Renal cortical epithelial cell (primary cell): ENCODE results near the gene TUBGCP6. TPM values are rescaled to one million over a fixed set of nuclear protein-coding genes. Genes with fewer than 3 reads are reported as not detected.
"Not testable (repeated sequence)": the region's sequence is repeated elsewhere in the genome, so short reads cannot be mapped to it uniquely, and the experiment has no call there.

Source experiments
- DNase-seq: peaks from one replicate; pipeline ENCODE4 v3.0.0-alpha.2; 2011; ENCODE audit warnings: low read depth
- total RNA-seq: library from RNA; depleted of rRNA; stranded (reverse); fragments of >200 nt; gene quantifications from 2 replicates; pipeline ENCODE4 v1.2.3, GENCODE V29; 2014

Gene TUBGCP6
- total RNA-seq, 1 donor from 2014 or later, result 34.5 TPM

DNA sequence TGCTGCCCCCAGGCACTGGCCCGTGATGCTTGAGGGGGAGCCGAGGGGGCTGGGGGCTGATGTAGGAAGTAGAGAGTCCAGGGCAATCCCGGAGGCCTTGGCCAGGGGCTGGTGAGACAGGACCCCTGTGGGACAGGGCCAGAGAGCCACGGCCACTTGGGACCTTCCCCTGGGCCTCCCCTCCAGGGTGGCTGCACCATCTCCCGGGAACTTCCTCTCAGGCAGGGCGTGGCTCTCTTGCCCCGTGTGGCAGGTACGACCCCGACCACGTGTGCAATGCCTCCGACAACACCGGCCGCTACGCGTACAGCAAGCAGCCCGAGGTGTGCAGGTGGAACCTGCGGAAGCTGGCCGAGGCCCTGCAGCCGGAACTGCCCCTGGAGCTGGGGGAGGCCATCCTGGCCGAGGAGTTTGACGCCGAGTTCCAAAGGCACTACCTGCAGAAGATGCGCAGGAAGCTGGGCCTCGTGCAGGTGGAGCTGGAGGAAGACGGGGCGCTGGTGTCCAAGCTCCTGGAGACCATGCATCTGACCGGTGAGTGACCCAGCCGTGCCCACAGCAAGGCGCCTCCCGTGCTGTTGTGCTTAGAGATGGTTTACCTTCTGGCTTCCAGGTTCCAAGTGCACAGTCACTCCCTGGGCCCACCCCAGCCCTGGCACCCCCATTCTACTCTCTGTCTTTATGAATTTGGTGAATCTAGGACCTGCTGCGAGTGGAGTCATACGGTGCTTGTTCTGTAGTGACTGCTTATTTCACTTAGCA, 34.3 kb downstream of the TUBGCP6 start:
- no peak for DNase-seq

DNA sequence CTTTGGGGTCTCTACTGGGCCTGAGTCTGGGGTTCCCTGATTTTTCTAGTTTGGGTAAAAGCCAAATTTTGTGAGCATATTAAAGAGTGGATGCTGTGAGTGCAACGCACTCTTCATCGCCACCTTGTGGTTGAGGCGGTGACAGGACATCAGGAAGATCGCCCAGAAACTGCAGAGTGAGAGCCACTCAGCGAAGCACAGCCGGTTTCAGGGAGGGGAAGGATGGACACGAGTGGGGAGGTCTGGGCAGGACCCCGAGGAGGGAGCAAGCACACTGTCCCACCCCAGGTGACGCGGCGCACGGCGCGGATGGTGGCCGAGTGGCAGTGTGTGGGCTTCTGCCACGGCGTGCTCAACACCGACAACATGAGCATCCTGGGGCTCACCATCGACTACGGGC, 34.9 kb downstream of the TUBGCP6 start:
- DNase-seq, result peak; percentile 34

DNA sequence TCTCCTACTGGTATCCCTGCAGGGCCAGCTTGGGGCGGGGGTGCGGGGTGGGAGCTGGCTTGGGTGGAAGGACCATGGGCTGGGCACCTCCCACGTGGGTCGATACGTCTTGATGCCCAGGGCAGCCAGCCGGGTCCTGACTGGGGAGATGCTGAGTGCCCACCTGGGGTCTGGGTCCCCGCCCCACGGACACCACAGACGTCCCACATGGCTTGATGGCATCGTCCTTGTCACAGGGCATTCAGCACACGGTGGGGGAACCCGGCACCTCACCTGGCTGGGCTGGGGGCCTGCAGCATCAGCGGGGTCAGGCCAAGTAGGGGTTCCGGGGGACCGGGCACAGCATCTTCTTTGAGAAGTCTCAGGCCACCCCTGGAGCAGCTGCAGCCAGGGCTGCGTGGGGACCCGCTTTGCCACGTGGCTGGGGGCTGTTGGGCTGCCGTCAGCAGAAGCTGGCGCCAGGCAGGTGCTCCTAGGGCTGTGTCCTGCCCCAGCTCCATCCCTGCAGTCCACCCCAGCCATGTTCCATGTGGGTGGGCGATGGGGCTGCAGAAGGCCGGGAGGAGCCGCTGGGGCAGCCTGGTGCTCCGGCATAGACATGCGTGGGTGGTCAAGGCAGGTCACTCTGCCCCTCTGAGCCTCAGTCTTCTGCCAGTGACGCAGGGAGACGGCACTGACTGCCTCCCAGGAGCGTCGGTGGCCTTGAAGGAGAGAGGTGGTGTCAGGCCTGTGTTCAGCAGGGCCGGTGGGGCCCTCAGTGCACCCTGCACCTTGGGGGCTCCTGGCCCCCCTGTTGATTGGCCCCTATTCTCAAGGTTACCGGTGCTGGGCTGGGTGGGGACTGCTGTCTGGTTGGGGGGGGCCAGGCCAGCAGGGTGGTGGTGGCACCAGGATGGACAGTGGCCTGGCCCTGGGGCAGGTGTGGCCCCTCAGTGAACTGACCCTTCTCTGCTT, 35.6 kb downstream of the TUBGCP6 start:
- DNase-seq, result no peak

DNA sequence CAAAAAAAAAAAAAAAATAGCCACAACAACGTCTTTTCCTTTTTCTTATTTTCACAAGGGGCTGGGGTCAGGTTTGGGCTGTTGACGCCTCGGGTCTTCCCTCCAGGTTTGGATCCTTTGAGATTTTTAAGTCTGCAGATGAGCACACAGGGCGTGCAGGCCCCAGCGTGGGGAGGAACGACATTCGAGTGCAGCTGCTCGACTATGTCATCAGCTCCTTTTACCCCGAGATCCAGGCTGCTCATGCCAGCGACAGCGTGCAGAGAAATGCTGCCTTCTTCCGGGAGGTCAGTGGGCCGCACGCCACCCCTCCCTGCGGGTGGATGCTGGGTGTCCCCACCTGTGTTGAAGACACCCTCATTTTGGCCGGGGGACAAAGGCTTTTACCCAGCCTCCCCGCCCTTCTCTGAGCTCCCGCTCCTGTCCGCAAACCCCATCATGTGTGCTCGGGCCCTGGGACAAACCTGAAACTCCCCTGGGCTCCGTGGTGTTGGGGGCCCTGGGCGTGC, 36.3 kb downstream of the TUBGCP6 start:
- DNase-seq, result no peak

DNA sequence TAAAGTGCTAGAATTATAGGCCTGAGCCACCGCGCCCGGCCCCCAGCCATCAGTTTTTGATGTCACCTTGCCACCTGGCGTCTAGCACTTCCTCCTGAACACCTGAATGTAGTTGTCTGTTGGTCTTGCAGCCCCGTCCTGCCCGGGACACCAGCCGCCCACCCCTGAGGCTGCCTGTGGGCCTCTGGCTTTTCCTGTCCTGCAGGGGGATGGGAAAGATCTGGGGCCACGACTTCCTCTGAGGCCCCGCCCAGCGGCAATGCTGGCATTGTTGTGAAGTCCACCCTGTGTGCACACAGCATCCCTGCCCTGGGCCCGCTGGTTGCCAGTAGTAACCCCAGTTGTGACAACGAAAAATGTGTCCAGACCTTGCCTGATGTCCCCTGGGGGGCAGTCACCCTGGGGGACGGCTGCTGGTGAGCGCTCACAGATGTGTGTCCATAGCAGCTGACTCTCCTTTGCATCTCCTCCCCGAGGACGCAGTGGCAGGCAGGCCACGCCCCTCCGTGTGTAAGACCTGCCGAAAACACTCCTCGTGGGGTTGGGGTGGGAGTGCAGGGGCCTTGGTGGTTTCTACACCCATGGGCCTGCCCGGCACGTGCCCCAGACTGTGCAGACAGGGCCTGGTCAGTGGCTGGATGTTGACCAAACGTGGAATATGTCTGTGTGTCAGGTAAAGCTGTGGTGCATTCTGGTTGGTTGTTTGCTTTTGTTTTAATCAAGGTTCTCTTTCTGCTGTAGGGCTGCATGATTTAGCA, 37.3 kb downstream of the TUBGCP6 start:
- no peak for DNase-seq

DNA sequence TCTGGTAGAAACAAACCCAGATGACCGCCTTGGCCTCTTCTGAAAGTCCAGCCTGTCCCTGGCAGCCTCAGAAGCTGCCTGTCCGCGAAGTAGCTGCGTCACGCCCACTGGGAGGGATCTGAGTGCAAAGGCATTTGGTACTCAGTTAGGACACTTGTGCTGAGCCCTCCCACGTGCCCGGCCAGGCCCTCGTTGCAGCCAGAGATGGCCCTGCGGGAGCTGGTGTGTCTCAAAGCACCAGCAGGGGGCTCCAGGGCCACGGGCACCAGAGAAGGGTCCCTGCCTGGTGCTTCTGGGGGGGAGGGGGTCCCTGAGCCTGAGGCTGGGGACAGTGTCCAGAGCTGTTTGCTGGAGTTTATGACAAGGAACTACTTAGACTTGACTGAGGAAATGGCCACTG, 38.2 kb downstream of the TUBGCP6 start:
- DNase-seq, result peak; percentile 11

DNA sequence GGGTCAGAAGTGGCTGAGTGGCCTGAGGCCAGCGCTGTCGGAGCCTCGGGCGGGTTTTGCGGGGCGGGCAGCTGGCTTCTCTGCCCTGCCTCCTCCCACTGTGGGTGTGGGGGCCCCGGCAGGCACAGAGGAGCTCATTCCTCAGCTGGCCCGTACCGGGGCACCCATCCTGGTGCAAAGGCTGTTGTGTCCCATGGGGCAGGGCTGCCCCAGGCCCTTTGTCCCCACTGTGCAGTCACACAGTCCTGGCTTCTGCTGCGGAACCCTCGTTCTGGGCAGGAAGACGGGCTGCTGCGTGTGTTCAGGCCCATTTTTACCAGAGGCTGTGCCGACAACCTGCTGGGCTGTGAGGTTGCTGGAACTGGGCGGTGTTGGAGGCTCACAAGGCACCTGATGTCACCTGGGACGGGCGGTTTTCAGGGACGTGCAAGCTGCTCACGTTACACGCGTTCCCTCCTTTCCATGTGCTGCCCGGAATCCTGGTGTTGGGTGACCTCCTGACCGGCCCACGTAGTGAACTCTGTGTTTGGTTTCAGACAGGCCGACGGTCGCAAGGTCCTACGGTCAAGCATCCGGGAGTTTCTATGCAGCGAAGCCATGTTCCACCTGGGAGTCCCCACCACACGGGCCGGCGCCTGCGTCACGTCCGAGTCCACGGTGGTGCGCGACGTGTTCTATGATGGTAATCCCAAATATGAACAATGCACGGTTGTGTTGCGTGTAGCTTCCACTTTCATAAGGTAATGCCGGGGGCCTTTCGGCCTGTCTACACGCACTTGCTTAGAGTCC, 38.8 kb downstream of the TUBGCP6 start:
- DNase-seq, result no peak

DNA sequence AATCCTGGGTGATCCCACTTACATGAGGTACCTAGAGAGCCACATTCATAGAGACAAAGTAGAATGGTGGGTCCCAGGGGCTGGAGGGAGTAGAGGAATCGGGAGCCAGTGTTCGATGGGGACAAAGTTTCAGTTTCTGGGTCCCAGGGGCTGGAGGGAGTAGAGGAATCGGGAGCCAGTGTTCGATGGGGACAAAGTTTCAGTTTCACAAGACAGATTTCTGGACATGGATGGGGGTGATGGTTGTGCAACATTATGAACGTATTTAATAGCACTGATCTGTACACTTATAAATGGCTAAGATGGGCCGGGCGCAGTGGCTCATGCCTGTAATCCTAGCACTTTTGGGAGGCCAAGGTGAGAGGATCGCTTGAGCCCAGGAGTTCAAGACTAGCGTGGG, 39.8 kb downstream of the TUBGCP6 start:
- DNase-seq, result not testable (repeated sequence)

DNA sequence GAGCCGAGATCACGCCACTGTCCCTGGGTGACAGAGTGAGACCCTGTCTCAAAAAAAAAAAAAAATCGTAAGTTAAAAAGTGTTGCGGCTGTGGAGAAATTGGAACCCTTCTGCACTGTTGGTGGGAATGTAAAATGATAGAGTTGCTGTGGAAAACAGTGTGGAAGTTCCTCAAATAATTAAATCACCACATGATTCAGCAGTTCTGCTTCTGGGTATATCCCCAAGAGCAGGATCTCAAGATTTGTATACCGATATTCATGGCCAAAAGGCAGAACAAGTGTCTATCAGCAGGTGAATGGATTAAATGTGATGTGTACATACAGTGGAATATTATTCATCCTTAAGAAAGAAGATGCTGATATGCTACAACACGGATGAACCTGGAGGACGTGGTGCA, 40.3 kb downstream of the TUBGCP6 start:
- DNase-seq, result no peak

DNA sequence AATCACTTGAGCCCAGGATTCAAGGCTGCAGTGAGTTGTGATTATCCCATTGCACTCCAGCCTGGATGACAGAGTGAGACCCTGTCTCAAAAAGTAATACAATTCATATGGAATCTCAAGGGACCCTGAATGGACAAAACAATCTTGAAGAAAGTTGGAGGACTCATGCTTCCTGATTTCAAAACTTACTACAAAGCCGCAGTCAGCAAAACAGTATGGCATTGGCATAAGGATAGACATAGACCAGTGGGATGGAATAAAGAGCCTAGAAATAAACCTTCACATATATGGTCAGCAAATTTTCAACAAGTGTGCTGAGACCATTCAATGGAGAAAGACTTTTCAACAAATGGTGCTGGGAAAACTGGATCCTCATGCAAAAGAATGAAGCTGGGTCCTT, 41.5 kb downstream of the TUBGCP6 start:
- no peak for DNase-seq

DNA sequence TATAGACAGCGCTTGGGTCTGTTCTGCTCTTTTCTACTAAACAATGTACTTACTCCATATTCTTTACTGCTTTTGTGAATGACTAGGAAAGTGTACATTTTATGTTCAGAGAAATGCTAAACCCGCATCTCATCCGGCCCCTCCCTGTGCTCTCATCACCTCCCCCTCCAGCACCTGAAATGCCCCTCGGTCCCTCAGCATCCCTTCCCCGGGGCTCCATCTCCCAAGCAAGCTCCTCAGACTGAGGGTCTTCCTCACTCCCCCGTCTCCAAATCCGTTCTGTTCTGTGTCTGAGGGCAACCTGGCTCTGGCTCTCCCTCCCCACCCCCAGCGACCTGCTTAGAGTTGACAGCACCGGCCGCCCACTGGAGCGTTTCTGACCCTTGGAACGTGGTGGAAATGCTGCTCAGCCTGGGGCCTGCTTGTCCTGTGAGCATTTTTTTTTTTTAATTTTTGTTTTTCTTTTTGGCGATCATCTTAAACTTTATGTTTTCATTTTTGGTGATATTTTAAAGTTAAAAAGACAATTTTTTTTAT, 42.6 kb downstream of the TUBGCP6 start:
- peak; percentile 9 for DNase-seq

DNA sequence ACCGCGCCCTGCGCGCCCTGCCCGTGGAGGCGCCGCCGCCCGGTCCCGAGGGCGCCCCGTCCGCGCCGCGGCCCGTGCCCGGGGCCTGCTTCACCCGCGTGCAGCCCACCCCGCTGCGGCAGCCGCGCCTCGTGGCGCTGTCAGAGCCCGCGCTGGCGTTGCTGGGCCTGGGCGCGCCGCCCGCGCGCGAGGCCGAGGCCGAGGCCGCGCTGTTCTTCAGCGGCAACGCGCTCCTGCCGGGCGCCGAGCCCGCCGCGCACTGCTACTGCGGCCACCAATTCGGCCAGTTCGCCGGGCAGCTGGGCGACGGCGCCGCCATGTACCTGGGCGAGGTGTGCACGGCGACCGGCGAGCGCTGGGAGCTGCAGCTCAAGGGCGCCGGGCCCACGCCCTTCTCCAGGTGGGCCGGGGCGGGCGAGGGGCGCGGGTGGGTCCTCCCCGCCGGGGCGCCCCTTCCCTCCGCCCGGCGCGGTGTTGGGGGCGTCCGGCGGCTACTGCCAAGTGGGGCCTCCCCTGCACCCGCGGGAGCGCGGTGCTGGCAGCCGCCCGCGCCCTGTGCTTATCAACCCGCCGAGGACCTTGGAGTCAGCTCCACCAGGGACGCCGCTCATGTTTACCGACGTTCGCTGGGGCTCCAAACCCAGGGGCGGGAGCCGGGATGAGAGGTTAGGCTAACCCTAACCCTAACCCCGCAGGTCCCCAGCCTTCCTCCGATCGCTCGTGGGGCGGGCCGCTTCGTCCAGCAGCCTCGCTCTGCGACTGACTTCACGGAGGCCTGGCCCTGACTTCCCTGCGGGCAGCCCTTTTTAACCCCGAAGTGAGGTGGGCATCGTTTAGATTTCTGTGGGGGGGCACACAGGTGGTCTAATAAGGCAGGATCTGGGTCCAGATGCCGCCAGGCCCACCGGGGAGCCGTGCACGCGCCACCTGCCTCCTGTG, 43.4 kb downstream of the TUBGCP6 start:
- DNase-seq, result no peak

DNA sequence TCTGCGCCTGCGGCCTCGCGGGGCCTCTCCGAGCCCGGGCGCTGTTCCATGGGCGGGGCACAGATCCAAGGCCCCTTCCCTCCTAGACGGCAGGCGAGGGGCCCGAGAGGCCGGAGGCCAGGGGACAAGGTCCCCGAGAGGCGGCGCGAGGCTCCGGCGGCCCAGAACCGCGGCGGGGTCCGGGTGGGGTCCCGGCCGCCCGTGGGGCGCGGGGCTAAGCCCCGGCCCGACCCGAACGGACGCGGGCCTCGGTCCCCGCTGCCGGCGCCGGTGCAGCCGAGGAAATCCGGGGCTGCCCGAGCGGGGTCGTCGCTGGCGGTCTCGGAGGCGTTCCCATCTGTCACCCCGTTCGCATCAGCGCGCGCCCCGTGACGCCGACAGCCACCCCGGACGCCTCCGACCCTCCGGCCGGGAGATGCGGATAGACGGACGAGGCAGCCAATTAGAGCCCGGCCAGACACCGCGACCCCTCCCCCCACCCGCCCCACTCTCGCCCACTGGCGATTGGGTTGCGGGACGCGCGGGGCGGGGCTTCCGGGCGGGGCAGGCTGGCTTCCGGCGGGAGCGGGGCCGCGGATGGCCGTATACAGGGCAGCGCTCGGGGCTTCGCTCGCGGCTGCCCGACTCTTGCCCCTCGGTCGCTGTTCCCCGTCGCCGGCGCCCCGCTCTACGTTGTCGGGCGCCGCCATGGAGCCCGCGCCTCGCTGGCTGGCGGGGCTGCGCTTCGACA, 44.2 kb downstream of the TUBGCP6 start, which contains the start of gene SELENOO:
TSS of gene SELENOO (plus strand) at position 551 of the 730 bp plus-strand sequence. CDS start at position 577, 26 bp downstream.
- DNase-seq, result peak; percentile 47

DNA sequence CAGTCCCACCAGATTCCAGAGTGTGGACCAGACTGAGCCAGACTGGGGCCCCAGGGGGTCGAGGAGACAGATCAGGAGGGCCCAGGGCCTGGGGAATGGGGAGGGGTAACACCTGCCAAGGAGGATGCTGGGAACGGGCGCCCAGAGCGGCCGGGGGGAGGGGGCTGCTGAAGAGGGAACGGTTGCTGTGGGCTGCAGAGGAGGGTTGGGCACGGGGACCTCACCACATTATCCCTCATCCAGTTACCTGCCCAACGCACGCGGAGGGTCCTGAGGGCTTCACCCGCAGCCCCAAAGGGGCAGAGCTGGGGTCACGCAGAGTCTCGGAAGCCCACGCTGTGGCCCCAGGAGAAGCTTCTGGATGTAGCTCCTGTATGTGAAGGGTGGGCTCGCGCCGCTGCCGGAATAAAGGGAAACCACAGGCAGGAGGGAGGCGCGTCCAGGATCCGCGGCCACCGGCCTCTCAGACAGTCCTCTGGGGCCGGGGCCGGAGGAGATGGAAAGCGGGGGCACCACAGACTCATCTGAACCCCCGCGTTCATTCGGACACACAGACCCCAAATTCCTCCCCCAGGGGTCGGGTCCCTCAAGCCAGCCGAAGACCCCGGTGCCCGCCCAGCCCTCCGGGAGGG, 44.9 kb downstream of the TUBGCP6 start:
- DNase-seq, result no peak

DNA sequence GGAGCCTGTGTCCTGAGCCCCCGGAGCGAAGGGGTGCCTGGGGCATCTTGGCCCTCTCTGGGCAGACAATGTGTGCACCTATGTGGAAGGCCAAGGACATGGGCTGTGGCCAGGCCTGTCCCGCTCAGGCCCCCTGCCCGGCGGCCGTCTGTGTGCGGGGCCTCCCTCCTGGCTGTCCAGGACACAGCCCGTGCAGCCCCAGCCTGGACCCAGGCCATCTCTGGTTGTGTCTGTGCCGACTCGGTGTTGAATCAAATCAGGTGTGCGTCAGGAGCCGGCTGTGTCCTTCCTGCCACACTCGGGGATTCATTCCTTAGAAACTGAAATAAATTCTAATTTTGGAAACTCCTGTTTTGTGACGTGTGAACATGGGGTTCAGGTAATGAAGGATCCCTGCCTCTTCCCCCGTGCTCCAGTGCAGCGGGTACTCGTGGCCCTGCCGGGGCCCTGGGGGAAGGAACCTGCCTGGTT, 45.5 kb downstream of the TUBGCP6 start:
- DNase-seq, result no peak

DNA sequence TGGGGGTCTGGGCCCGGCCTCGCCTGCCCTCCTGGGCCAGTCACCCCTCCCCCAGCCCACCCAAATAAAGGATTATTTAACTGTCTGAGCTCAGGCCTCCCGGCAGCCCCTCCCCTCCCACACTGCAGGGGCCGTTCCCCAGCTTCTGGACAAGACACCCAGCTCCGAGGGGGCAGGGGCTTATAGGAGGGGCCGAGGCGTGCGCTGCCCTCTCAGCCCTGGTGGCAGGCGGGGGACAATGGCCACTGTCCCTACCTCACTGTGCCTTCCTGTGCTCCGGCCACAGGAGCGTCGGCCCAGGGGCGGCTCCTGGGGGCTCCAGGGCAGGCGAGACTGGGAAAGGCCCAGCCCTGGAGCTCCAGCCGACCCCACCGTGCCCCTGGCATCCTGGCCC, 46.2 kb downstream of the TUBGCP6 start:
- DNase-seq, result no peak

DNA sequence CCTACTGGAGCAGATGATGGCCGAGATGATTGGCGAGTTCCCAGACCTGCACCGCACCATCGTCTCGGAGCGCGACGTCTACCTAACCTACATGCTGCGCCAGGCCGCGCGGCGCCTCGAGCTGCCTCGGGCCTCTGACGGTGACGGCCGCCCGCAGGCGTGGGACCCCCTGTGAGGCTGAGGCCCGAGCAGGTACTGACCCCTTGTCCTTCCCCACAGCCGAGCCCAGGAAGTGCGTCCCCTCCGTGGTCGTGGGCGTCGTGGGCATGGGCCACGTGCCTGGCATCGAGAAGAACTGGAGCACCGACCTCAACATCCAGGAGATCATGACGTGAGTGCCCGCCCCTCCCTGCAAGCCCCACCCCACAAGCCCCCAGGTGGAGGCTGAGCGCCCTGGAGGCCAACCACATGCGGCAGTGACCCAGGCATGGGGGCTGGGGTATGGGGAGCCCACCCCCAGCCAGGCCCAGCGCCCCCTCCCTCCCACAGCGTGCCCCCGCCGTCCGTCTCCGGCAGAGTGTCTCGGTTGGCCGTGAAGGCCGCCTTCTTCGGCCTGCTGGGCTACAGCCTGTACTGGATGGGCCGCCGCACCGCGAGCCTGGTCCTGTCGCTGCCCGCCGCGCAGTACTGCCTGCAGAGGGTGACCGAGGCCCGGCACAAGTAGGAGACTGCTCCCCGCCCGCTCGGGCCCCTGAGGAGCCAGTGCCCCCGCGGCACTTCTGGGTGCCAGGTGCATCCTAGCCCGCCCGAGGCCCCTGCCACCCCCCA, 46.8 kb downstream of the TUBGCP6 start:
- DNase-seq, result no peak
